COLO668 (cell line): ENCODE data around the gene LALBA.
"Not testable (repeated sequence)": the region's sequence is repeated elsewhere in the genome, so short reads cannot be mapped to it uniquely, and the experiment has no call there.

Experiments
- DNase-seq: peaks from one replicate; lab custom pipeline; 2025; ENCODE audit not compliant: unreplicated experiment; lab: John Stamatoyannopoulos, UW

The LALBA gene

DNA sequence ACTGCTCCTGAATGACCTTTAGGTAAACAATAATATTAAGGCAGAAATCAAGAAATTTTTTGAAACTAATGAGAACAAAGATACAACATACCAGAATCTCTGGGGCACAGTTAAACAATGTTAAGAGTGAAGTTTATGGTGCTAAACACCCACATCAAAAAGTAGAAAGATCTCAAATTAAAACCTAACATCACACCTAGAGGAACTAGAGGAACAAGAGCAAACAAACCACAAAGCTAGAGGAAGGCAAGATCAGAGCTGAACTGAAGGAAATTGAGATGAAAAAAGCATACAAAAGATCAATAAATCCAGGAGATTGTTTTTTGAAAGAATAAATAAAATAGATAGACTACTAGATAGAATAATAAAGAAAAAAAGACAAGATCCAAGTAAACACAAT is 37.2 kb downstream of the LALBA start:
- no peak for DNase-seq

DNA sequence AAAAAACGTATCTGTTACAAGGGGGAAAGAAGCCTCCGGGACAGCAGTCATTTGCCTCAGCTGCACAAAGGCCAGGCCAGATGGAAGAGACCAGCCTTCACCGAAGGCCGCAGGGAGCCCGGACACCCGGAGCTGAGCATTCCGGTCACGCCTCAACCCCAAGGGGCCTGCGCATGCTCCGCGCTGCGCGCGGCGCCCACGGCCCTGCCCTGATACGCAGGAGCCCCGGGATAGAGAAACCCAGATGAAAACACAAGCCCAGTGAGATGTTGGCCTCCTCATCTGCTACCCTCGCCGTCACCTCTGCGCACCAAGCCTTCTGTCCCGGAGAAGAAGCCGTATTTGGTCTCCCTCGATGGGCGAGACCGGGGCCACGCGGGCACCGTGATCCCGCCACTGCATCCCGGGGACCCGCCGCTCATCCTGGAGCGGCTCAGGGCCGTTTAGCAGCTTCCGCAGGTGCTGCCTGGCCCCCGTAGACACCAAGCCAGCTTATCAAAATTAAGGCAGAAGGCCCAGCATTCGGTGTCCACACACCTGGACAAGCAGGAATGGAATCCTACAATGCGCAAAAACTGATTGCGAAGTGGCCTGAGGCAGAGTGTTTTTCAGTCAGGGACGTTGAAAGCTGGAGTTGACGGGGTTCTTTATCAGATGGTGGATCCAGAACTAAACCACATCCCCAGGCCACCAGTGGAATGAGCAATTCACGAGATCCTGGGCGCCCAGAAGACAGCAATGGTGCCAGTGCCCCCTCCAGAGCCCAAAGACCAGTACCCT is 41.8 kb downstream of the LALBA start:
- DNase-seq, result no peak

DNA sequence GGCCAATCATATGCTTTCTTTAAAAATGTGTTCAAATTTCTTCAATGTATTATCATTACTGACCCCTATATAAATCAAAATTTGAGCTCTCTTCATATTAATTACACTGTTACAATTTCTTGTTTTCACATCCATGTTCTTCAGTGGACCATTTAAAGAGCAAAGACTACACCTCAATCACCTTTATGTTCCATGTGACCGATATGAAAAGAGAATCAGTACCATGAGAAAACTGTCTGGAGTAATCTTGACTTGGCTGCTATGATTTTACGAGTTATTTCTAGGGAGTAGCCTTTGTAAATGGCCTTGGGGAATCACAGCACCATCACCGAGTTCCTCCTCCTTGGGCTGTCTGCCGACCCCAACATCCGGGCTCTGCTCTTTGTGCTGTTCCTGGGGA is 44.5 kb downstream of the LALBA start, which contains the start of gene OR8S1:
TSS of gene OR8S1 (plus strand) at position 301 of the 400 bp plus-strand sequence. CDS start at position 301, 0 bp downstream.
- DNase-seq, result no peak

DNA sequence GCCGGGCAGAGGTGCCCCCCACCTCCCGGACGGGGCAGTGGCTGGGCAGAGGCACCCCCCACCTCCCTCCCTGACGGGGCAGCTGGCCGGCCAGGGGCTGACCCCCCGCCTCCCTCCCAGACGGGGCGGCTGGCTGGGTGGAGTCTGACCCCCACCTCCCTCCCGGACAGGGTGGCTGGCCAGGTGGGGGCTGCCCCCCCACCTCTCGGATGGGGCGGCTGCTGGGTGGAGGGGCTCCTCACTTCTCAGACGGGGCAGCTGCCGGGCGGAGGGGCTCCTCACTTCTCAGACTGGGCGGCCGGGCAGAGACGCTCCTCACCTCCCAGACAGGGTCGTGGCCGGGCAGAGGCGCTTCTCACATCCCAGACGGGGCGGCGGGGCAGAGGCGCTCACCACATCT is 49.5 kb downstream of the LALBA start:
- DNase-seq, result not testable (repeated sequence)
